SK-N-SH treated with all-trans-retinoic acid at 6 μM for 48 hours (cell line): ENCODE measurements around the gene RBM10.

Experiments used
- ESRRG ChIP-seq: fragments of 250-450 bp; sonication (Bioruptor Pico); IDR thresholded peaks from 2 replicates; pipeline ENCODE4 v1.6.1; 2021; ENCODE audit warnings: mild to moderate bottlenecking
- OSR1 ChIP-seq: fragments of 250-450 bp; sonication (Bioruptor Pico); IDR thresholded peaks from 2 replicates; pipeline ENCODE4 v1.8.0; 2022; ENCODE audit warnings: moderate library complexity, mild to moderate bottlenecking, inconsistent platforms
- ZFP3 ChIP-seq: fragments of 250-450 bp; sonication (Bioruptor Pico); IDR thresholded peaks from 2 replicates; pipeline ENCODE4 v1.5.0; 2020; ENCODE audit warnings: mild to moderate bottlenecking, moderate library complexity

- TF ChIP-seq OSR1 = no peak
- no peak for TF ChIP-seq ZFP3
- TF ChIP-seq ESRRG (CRISPR knock-in tag) = no peak
Measured at GRCh38 chrX:47235691-47236103, 90.7 kb downstream of the RBM10 start.
